Measurements from ENCODE around the gene ASTN2.

Gene ASTN2

DNA sequence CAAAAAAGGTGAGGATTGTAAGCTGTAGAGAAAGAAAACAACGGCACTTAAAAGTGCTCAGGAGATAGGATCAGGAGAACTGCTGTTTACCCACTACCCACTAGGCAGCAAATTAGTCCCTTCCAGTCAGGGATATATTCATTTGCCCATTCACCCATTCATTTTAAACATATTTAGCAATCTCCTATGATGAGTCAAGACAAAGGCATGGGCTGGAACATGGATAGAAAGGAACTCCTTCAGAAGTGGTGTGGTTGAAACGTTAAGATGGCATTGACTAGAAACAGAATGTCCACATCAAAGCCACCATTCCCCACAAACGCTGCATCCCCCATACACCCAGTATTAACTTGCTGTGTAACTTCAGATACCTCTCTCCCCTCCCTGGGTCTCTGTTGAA, 225.7 kb downstream of the ASTN2 start:
- no peak overlapping the region for H3K4me3 ChIP-seq (ENCODE audit: low read length)
- TF ChIP-seq, protein P1, sequence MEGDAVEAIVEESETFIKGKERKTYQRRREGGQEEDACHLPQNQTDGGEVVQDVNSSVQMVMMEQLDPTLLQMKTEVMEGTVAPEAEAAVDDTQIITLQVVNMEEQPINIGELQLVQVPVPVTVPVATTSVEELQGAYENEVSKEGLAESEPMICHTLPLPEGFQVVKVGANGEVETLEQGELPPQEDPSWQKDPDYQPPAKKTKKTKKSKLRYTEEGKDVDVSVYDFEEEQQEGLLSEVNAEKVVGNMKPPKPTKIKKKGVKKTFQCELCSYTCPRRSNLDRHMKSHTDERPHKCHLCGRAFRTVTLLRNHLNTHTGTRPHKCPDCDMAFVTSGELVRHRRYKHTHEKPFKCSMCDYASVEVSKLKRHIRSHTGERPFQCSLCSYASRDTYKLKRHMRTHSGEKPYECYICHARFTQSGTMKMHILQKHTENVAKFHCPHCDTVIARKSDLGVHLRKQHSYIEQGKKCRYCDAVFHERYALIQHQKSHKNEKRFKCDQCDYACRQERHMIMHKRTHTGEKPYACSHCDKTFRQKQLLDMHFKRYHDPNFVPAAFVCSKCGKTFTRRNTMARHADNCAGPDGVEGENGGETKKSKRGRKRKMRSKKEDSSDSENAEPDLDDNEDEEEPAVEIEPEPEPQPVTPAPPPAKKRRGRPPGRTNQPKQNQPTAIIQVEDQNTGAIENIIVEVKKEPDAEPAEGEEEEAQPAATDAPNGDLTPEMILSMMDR (IDR thresholded peaks at IDR 0.05; ENCODE audit: low read depth, low read length, poor library complexity, severe bottlenecking) = no peak
- TF ChIP-seq EZH2phosphoT487 (IDR thresholded peaks at IDR 0.05; ENCODE audit: borderline replicate concordance, low read length) = no peak
- no peaks in the 10 kb centered on the region for H3K4me1 ChIP-seq (ENCODE audit: control insufficient read depth, low read length)
- H4K20me1 ChIP-seq (ENCODE audit: control insufficient read depth, insufficient read depth, low read depth, low read length) = no peaks in the 10 kb centered on the region
- no peaks in the 10 kb centered on the region for H3K36me3 ChIP-seq (ENCODE audit: control insufficient read depth, low read length)
- no peaks in the 10 kb centered on the region for H3K79me2 ChIP-seq (ENCODE audit: control insufficient read depth, low read length)
- no peaks in the 10 kb centered on the region for H3K9me3 ChIP-seq (ENCODE audit: control insufficient read depth, insufficient read depth, low read length)
- H3K4me2 ChIP-seq (ENCODE audit: low read length) = no peak overlapping the region
- H3K27ac ChIP-seq (ENCODE audit: low read depth, low read length) = no peak overlapping the region
- H3K9me2 ChIP-seq (replicated peaks; ENCODE audit: control insufficient read depth, low read length) = no peaks in the 10 kb centered on the region
- H3K27me3 ChIP-seq (ENCODE audit: control insufficient read depth, low read length) = no peaks in the 10 kb centered on the region
- no peaks in the 10 kb centered on the region for H3F3A ChIP-seq (ENCODE audit: control insufficient read depth, insufficient read depth)

DNA sequence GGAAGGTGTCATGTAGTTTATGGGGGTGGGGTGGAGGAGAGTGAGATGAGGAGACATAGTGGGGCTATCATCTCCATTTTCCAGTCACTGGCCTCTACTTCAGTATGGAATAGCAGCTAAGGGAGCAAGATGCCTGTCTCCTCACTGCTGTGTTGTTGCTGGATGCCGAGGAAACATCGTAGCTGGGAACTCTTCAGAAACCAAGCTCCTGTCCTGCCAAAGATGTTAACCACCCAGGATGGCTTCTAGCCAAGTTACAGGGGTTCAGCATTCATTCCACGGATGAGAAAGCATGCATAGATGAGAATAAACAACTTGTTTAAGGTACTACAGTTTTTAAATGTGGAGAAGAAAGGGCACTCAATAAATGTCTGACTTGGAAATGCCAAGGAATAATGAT, 226.5 kb downstream of the ASTN2 start:
- Histone ChIP-seq H3F3A (ENCODE audit: control insufficient read depth, insufficient read depth) (no peaks in the 10 kb centered on the region), H3K27ac (ENCODE audit: low read depth, low read length) (no peak overlapping the region), H3K4me2 (ENCODE audit: low read length) (no peak overlapping the region), H3K9me3 (ENCODE audit: control insufficient read depth, insufficient read depth, low read length) (no peaks in the 10 kb centered on the region), H3K27me3 (ENCODE audit: control insufficient read depth, low read length) (no peaks in the 10 kb centered on the region), H3K9me2 (replicated peaks; ENCODE audit: control insufficient read depth, low read length) (no peaks in the 10 kb centered on the region), H3K36me3 (ENCODE audit: control insufficient read depth, low read length) (no peaks in the 10 kb centered on the region), H3K79me2 (ENCODE audit: control insufficient read depth, low read length) (no peaks in the 10 kb centered on the region), H3K4me1 (ENCODE audit: control insufficient read depth, low read length) (no peaks in the 10 kb centered on the region), H4K20me1 (ENCODE audit: control insufficient read depth, insufficient read depth, low read depth, low read length) (no peaks in the 10 kb centered on the region), H3K4me3 (ENCODE audit: low read length) (no peak overlapping the region)
- no peak for TF ChIP-seq EZH2phosphoT487 (IDR thresholded peaks at IDR 0.05; ENCODE audit: borderline replicate concordance, low read length)
- TF ChIP-seq, protein P1 (IDR thresholded peaks at IDR 0.05; ENCODE audit: low read depth, low read length, poor library complexity, severe bottlenecking) = no peak

DNA sequence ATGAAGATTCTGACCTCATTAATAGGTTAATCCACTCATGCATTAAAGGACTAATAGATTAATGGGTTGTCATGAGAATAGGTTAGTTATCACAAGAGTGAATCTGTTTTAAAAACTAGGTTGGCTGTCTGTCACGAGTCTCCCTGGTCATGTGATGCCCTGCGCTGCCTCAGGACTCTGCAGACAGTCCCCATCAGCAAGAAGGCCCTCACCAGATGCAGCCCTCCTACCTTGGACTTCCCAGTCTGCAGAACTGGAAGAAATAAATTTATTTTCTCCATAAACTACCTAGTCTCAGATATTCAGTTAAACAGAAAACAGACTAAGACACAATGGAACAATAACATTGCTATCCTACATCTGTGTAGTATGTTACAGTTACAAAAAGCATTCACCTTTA, 227.4 kb downstream of the ASTN2 start:
- H3F3A ChIP-seq (ENCODE audit: control insufficient read depth, insufficient read depth) = no peaks in the 10 kb centered on the region
- no peaks in the 10 kb centered on the region for H3K9me3 ChIP-seq (ENCODE audit: control insufficient read depth, insufficient read depth, low read length)
- H3K4me2 ChIP-seq (ENCODE audit: low read length) = no peak overlapping the region
- no peak overlapping the region for H3K4me3 ChIP-seq (ENCODE audit: low read length)
- no peak for TF ChIP-seq EZH2phosphoT487 (IDR thresholded peaks at IDR 0.05; ENCODE audit: borderline replicate concordance, low read length)
- TF ChIP-seq, protein P1 (IDR thresholded peaks at IDR 0.05; ENCODE audit: low read depth, low read length, poor library complexity, severe bottlenecking) = no peak
- H3K4me1 ChIP-seq (ENCODE audit: control insufficient read depth, low read length) = no peaks in the 10 kb centered on the region
- H3K9me2 ChIP-seq (replicated peaks; ENCODE audit: control insufficient read depth, low read length) = no peaks in the 10 kb centered on the region
- no peaks in the 10 kb centered on the region for H4K20me1 ChIP-seq (ENCODE audit: control insufficient read depth, insufficient read depth, low read depth, low read length)
- H3K27me3 ChIP-seq (ENCODE audit: control insufficient read depth, low read length) = no peaks in the 10 kb centered on the region
- no peaks in the 10 kb centered on the region for H3K79me2 ChIP-seq (ENCODE audit: control insufficient read depth, low read length)
- H3K27ac ChIP-seq (ENCODE audit: low read depth, low read length) = no peak overlapping the region
- peaks cover 1% of the 10 kb centered on the region; the same call in 1 of the 2 replicates for H3K36me3 ChIP-seq (ENCODE audit: control insufficient read depth, low read length)

DNA sequence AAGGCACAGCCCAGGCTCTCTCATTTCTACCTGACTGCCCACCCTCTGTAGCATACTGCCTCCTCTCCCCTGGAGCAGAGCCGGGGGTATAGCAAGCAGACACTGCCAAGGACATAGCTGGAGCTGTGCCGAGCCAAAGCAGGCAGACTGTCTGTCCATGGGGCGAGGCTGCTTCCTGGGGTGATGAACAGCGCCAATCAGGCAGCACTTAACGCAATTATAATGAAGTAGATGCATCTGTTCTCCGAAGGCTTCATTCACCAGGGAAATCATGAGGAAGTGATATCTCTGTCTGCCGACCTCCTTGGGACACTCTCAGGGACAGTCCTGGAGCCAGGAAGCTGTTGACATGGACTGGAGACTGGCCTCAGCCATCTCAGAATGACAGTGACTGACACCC, 230.7 kb downstream of the ASTN2 start:
- Histone ChIP-seq H3K79me2 (ENCODE audit: control insufficient read depth, low read length) (no peaks in the 10 kb centered on the region), H3K4me3 (ENCODE audit: low read length) (no peak overlapping the region), H3K27ac (ENCODE audit: low read depth, low read length) (no peak overlapping the region), H3K9me3 (ENCODE audit: control insufficient read depth, insufficient read depth, low read length) (no peaks in the 10 kb centered on the region), H3K36me3 (ENCODE audit: control insufficient read depth, low read length) (peaks cover 10% of the 10 kb centered on the region; the same call in 1 of the 2 replicates), H3K27me3 (ENCODE audit: control insufficient read depth, low read length) (no peaks in the 10 kb centered on the region), H3K4me2 (ENCODE audit: low read length) (no peak overlapping the region), H3F3A (ENCODE audit: control insufficient read depth, insufficient read depth) (no peaks in the 10 kb centered on the region), H4K20me1 (ENCODE audit: control insufficient read depth, insufficient read depth, low read depth, low read length) (no peaks in the 10 kb centered on the region), H3K9me2 (replicated peaks; ENCODE audit: control insufficient read depth, low read length) (no peaks in the 10 kb centered on the region), H3K4me1 (ENCODE audit: control insufficient read depth, low read length) (no peaks in the 10 kb centered on the region)
- TF ChIP-seq, protein P1 (IDR thresholded peaks at IDR 0.05; ENCODE audit: low read depth, low read length, poor library complexity, severe bottlenecking) = no peak
- no peak for TF ChIP-seq EZH2phosphoT487 (IDR thresholded peaks at IDR 0.05; ENCODE audit: borderline replicate concordance, low read length)

All from DOHH2 (cell line).